ENCODE results near the gene KIF22.

- TF ChIP-seq, protein P1, sequence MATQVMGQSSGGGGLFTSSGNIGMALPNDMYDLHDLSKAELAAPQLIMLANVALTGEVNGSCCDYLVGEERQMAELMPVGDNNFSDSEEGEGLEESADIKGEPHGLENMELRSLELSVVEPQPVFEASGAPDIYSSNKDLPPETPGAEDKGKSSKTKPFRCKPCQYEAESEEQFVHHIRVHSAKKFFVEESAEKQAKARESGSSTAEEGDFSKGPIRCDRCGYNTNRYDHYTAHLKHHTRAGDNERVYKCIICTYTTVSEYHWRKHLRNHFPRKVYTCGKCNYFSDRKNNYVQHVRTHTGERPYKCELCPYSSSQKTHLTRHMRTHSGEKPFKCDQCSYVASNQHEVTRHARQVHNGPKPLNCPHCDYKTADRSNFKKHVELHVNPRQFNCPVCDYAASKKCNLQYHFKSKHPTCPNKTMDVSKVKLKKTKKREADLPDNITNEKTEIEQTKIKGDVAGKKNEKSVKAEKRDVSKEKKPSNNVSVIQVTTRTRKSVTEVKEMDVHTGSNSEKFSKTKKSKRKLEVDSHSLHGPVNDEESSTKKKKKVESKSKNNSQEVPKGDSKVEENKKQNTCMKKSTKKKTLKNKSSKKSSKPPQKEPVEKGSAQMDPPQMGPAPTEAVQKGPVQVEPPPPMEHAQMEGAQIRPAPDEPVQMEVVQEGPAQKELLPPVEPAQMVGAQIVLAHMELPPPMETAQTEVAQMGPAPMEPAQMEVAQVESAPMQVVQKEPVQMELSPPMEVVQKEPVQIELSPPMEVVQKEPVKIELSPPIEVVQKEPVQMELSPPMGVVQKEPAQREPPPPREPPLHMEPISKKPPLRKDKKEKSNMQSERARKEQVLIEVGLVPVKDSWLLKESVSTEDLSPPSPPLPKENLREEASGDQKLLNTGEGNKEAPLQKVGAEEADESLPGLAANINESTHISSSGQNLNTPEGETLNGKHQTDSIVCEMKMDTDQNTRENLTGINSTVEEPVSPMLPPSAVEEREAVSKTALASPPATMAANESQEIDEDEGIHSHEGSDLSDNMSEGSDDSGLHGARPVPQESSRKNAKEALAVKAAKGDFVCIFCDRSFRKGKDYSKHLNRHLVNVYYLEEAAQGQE (IDR thresholded peaks at IDR 0.05) = no peak
- TF ChIP-seq, protein P2, sequence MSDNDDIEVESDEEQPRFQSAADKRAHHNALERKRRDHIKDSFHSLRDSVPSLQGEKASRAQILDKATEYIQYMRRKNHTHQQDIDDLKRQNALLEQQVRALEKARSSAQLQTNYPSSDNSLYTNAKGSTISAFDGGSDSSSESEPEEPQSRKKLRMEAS (IDR thresholded peaks at IDR 0.05) = no peak
Observed at GRCh38 chr16:29815032-29815721, 24.6 kb downstream of the KIF22 start.
